GM19328 (cell line): ENCODE data around the gene CNPPD1.

Source experiments
- ATAC-seq: cut with Tn5 transposase; IDR thresholded peaks from one replicate; pipeline ENCODE4 v1.9.1; 2021; ENCODE audit warnings: mild to moderate bottlenecking, moderate library complexity; ENCODE audit not compliant: unreplicated experiment

The CNPPD1 gene

DNA sequence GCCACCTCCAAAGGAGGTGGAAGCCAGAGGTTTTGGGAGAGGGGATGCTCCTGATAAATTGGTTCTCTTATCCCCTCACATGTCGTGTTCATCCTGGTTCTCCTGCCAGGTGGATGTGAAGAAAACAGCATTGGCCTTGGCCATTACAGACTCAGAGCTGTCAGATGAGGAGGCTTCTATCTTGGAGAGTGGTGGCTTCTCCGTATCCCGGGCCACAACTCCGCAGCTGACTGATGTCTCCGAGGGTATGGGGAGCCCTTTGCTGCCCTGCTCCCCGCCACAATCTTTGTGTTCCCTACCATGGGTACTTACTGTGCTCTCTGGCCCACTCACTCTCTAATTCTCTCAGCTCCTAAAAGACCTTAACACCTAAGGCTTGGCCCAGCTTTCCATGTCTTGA lies 4.8 kb upstream of the CNPPD1 start:
- no peak for ATAC-seq

- no peak for ATAC-seq
Measured at GRCh38 chr2:219180961-219181360, 4.2 kb upstream of the CNPPD1 start.

GRCh38 chr2:219179601-219180465 lies 3.1 kb upstream of the CNPPD1 start:
- no peak for ATAC-seq

DNA sequence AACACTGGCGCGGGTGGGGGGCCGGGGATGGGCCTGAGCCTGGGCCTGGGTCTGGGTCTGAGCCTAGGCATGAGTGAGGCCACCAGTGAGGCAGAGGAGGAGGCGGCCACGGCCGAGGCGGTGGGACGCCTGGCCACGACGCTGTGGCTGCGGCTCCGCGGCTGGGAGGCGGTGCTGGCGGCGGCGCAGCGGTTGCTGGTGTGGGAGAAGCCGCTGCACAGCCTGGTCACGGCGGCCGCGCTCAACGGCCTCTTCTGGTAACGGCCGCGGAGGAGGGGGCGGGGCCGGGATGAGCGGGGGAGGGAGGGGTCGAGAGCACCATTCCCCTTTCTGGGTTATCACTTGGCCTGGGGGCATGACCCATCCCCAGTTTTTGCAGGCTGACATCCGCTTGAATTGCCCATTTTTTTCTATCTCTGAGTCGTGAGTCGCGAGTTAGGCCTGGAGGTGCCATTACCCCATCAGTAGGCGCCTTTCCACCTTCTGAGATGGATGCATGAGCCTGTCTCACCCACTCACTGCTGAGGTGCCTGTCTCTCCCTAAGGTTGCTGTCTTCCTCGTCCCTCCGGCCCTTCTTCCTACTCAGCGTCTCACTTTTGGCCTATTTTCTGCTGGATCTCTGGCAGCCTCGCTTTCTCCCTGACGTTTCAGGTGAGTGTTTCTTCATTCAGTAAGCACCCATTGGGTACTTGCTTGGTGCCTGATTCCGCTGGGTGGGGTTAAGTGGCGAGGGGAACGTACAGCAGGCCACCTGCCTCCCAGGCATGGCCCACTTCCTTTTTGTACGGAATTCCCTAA lies 1.9 kb upstream of the CNPPD1 start:
- ATAC-seq: peak; percentile 14

- ATAC-seq: peak; percentile 44
Measured at GRCh38 chr2:219177552-219178376, 1.0 kb upstream of the CNPPD1 start, which contains the start of gene RETREG2. TSS of gene RETREG2 (plus strand) at chr2:219178275. CDS start at chr2:219178353, 78 bp downstream.

- ATAC-seq: peak; percentile 14
Measured at GRCh38 chr2:219175928-219176817, 552 bp downstream of the CNPPD1 start.

GRCh38 chr2:219175486-219175885 lies 1.2 kb downstream of the CNPPD1 start:
- ATAC-seq: no peak

DNA sequence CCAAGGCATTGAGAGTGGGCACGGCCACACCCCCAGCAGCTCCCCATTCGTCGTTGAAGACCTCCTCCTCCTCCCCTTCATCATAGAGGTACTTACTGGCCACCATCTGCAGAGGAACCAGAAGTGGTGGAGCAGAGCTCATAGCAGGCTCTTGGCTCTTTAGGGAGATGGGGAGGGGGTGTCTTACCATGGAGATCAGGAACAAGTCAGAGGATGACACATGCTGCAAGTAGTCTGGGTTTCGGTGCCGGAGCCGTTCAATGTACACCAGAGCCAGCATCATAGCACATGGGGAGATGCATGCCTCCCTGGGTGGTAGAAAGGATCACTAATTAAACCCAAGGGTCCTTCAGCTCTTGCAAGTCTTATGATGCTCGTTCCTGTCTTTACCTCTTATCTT lies 1.9 kb downstream of the CNPPD1 start:
- no peak for ATAC-seq

DNA sequence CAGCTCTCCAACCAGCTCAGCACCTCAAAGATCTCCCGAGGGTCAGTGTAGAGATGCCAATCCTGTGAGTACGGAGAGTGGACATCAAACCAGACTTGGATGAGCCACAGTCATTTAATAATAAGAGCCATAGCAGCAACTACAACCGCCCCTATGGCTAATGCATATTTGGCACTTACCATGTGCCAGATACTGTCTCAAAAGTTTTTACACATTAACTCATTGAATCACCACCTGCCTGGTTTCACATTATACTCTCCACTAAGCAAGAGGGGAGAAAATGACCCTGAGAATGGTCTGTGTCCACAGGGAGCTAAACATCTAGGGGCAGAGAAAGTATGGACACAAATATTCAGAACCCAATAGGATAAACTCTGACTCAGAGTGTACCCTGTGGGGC lies 2.6 kb downstream of the CNPPD1 start:
- ATAC-seq: no peak

- no peak for ATAC-seq
Measured at GRCh38 chr2:219173176-219173575, 3.5 kb downstream of the CNPPD1 start.

GRCh38 chr2:219172231-219173154 lies 4.2 kb downstream of the CNPPD1 start:
- ATAC-seq: no peak

DNA sequence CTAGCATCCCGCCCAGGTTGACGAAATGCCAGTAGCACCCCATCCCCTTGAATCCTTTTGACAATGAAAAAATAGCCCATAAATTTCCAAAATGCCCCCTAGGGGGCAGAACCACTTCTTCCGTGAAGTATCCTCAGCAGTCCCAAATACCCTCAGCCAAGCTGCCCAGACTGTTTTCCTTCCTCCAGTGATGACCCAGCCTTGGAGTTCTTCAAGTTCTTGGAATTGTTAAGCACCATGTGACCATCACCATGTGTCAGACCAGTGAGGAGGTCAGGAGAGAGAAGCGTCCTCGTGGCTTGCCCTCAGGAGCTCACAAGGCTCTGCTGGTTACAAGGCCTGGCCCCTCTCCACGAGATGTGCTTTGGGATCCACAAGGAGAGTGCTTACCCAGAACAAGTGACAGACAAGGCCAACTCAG lies 5.5 kb downstream of the CNPPD1 start:
- ATAC-seq: no peak

DNA sequence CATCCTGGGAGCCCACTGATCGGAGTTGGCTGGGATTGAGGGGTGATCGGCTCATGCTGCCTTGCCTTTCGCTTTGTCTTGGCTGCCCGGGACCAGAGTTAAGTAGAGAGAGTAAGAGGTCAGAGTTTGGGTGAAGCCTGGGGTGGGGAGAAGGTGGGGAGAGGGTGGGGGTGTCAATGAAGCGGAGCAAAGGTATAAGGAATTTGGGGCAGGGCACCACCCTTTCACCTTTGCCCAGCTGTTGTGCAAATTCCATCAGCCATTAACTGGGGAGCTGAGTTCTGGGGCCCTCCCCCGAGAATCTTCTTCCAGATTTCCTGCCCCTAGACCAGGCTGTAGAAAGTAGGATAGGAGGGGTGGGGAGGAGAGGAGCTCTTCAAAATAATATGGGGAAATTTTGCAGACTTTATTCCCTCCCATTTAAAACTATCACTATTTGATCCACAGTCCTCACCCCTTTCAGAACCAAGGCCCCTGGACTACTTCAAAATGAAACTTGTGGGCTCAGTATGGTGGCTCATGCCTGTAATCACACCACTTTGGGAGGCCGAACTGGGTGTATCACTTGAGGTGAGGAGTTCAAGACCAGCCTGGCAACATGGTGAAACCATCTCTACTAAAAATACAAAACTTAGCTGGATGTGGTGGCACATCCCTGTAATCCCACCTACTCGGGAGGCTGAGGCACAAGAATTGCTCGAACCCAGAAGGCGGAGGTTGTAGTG lies 6.6 kb downstream of the CNPPD1 start, which contains the start of gene SLC23A3:
Gene SLC23A3 (minus strand): TSS at position 100 of the 725 bp plus-strand sequence. CDS start 45 bp downstream, at position 55.
- ATAC-seq: no peak

GRCh38 chr2:219168932-219169331 lies 7.8 kb downstream of the CNPPD1 start:
- ATAC-seq: no peak

GRCh38 chr2:219168526-219168925 lies 8.2 kb downstream of the CNPPD1 start:
- ATAC-seq: no peak

DNA sequence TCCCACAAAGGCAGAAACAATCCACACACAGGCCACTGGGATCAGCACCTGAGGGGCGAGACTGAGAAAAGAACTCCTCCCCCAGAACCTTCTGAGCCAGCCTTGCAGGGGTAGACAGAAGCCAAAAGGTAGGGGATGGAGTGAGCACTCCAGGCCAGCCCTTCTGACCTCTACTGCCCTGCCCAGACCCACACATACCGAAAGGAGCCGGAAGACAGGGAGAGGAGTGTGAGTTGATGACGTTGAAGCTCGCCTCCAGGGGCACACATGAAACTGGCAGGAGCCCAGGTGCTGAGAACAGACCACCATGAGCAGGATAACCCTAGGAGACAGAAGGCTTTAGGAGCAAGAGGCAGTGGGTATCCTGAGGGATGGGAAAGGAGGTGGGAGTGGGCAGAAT lies 8.7 kb downstream of the CNPPD1 start:
- ATAC-seq: no peak

DNA sequence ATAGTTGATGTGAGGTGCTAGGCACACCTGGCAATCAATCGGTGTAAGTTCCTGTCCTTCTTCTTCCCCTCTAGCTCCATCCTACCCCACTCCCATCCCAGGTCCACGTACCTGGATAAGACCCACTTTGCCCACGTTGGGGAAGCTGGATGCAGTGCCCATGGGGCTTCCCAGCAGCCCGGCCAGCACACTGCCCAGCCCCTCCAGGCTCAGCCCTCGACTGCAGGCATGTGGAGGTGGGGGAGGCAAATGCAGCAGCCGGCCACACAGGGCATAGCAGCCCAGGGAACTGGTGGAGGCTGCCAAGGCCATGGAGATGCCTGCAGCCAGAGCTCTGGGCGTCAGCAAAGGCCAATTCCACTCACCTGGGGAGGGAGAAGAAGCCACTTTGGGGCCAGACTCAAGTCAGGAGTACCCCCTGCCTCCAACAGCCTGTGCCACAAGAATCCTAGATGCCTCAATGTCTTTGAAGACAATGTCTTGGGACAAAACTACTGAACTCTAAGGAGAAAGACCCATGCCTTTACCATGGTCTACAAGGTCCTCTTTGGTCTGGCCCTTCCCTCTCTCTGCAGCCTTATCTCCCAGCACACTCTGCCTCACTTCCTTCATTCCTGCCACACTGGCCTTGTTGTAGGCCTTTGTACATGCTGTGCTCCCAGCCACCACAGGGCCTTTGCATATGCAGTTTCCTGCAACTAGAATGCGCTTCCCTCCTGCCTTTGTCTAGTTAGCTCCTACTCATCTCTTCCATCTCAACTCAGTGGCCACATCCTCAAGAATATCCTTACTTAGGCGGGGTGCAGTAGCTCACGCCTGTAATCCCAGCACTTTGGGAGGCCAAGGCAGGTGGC lies 11.4 kb downstream of the CNPPD1 start:
- ATAC-seq: no peak
